Lung (tissue), 12 donors: Measurements from ENCODE around the gene LDB3. TPM values are rescaled to one million over a fixed set of nuclear protein-coding genes. Genes with fewer than 3 reads are reported as not detected.
A peak's percentile ranks its signal among the peaks of the same experiment; 100 is the strongest.

Experiments
- ATAC-seq: fragments of 200-7000 bp; cut with Tn5 transposase; one replicate; pipeline ENCODE4 v1.9.1; 2020; ENCODE audit warnings: moderate number of reproducible peaks; ENCODE audit not compliant: insufficient read depth, low FRiP score
- DNase-seq, 3 donors: peaks; one replicate each; pipeline ENCODE4 v3.0.0-alpha.2; 2013 to 2017
- H3K27ac ChIP-seq, 2 donors: one replicate each; pipeline ENCODE4 v1.5.1; 2013; ENCODE audit warnings: mild to moderate bottlenecking in 2 of 2, moderate library complexity in 2 of 2, control low read depth in 1 of 2, inconsistent platforms in 1 of 2, low read depth in 1 of 2, low read length in 1 of 2
- H3K27me3 ChIP-seq, 3 donors: one replicate each; pipeline ENCODE4 v1.5.1; 2013; ENCODE audit warnings: low read length in 2 of 3; ENCODE audit not compliant: control insufficient read depth in 3 of 3, insufficient read depth in 3 of 3
- H3K36me3 ChIP-seq, 4 donors: one replicate each; pipeline ENCODE4 v1.5.1; 2013; ENCODE audit warnings: low read length in 4 of 4, mild to moderate bottlenecking in 1 of 4, moderate library complexity in 1 of 4; ENCODE audit not compliant: control insufficient read depth in 4 of 4, insufficient read depth in 4 of 4
- H3K4me1 ChIP-seq, 5 donors: one replicate each; pipeline ENCODE4 v1.5.1; 2013; ENCODE audit warnings: low read length in 5 of 5, mild to moderate bottlenecking in 2 of 5, moderate library complexity in 1 of 5; ENCODE audit not compliant: control insufficient read depth in 5 of 5, insufficient read depth in 5 of 5
- H3K4me3 ChIP-seq: one replicate; pipeline ENCODE4 v1.5.1; 2013; ENCODE audit warnings: mild to moderate bottlenecking, control low read depth, moderate library complexity
- H3K9ac ChIP-seq, 2 donors: one replicate each; pipeline ENCODE4 v1.5.1; 2013; ENCODE audit warnings: low read length in 2 of 2, control low read depth in 1 of 2; ENCODE audit not compliant: insufficient read depth in 1 of 2
- H3K9me3 ChIP-seq, 4 donors: one replicate each; pipeline ENCODE4 v1.5.1; 2013; ENCODE audit warnings: low read length in 3 of 4, mild to moderate bottlenecking in 1 of 4, moderate library complexity in 1 of 4; ENCODE audit not compliant: control insufficient read depth in 4 of 4, insufficient read depth in 3 of 4
- WGBS, 2 donors: extraction: QIAGEN DNeasy Blood & Tissue Kit; methylation state at CpG; one replicate each; pipeline ENCODE4 v1.1.7; 2013; 5-methylcytosine and 5-hydroxymethylcytosine counted together
- polyA plus RNA-seq, 2 donors: library from polyadenylated mRNA; stranded (reverse); fragments of 200-250 nt; gene quantifications; one replicate each; pipeline ENCODE4 v1.2.1, GENCODE V29; 2013
- total RNA-seq, 2 donors: library from RNA; depleted of rRNA in 1 of 2; stranded (reverse); fragments of >200 nt in 1 of 2; gene quantifications; one replicate each; pipeline ENCODE4 v1.2.1, GENCODE V29; 2014 to 2021
- TF ChIP-seq, protein P1 (sequence below): IDR thresholded peaks from 2 replicates; pipeline ENCODE4 v1.5.1; 2012; ENCODE audit warnings: mild to moderate bottlenecking; ENCODE audit errors: control extremely low read depth, extremely low read depth
- donor health status: control.
- donor health status: control.
- donor health status: Bipolar disorder and iron deficiency.
- donor health status: healthy.
- donor health status: DM: yes; HTN: yes; CAD: no.

Gene LDB3
- total and polyA plus RNA-seq, 4 donors, result 0.37 to 3.2 (median 1.5) TPM

DNA sequence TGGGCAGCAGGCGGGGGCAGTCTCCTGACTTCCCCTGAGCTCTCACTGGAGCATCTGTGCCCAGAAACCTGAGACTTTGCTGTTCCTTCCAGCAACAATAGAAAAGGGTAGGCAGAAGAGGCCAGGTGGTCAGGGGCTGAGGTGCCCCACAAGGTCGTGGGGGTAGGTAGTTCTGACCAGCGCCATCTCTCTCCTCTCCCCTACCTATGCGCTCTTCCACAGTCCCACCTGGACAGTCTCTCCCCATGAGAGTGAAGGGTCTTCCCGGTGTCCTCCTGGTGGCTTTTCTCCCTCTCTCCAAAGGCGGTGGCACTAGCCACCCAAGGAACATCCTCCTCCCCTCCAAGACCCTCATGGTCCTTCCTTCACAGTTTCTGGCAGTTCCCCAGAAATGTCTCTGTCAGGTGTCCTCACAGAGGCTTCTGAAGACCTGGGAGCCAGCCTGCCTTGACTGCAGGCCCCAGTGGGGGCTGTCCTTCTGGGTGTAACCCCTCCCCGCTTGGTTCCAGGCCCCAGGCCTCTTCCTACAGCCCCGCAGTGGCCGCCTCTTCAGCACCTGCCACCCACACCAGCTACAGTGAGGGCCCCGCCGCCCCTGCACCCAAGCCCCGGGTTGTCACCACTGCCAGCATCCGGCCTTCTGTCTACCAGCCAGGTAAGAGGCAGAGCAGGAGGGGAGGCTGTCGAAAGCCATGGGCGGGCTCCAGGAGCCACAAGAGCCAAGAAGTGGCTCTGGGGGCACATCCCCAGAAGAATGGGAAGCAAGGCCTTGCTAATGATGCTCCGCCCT lies 41.3 kb downstream of the LDB3 start:
- Histone ChIP-seq H3K4me3 (no peak overlapping the region), H3K27me3 (no peaks in the 10 kb centered on the region), H3K4me1 (peaks cover 0 to 12% (median 4%) of the 10 kb centered on the region in 5 donors), H3K27ac (no peak overlapping the region), H3K9me3 (no peaks in the 10 kb centered on the region), H3K9ac (no peak overlapping the region), H3K36me3 (peaks cover 0 to 3% (median 0%) of the 10 kb centered on the region in 4 donors)
- ATAC-seq (no peak), DNase-seq (no peak)
- 93 to 96% methylated on average over 16 of the region's 16 CpGs for WGBS, 2 donors
- TF ChIP-seq, protein P1, sequence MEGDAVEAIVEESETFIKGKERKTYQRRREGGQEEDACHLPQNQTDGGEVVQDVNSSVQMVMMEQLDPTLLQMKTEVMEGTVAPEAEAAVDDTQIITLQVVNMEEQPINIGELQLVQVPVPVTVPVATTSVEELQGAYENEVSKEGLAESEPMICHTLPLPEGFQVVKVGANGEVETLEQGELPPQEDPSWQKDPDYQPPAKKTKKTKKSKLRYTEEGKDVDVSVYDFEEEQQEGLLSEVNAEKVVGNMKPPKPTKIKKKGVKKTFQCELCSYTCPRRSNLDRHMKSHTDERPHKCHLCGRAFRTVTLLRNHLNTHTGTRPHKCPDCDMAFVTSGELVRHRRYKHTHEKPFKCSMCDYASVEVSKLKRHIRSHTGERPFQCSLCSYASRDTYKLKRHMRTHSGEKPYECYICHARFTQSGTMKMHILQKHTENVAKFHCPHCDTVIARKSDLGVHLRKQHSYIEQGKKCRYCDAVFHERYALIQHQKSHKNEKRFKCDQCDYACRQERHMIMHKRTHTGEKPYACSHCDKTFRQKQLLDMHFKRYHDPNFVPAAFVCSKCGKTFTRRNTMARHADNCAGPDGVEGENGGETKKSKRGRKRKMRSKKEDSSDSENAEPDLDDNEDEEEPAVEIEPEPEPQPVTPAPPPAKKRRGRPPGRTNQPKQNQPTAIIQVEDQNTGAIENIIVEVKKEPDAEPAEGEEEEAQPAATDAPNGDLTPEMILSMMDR, result no peak

DNA sequence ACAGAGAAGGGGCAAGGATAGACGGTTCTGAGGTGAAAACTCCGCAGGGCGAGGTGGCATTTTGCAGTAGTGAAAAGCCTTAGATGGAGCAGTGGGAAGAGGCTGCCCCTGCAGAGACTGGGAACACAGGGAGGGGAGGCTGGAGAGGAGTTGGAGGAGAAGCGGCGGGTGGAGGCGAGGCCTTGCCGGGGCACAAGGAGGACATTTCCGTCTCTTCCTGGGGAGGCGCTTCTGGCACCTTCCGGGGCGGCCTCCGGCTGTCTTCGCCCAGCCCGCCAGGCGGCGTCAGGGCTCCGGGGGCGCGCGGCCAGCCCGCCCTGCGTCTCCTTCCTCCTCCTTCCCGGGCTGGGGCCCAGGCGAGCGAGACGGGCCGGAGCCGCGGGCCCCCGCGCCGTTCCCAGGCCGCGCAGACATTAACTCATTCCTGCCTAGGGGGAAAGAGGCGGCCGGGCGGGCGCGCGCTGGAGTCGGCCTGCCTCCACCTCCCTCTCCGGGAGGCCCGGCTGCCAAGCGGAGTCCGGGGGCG lies 42.7 kb downstream of the LDB3 start:
- 4 to 7% methylated on average over 35 to 46 of the region's 46 CpGs for WGBS, 2 donors

GRCh38 chr10:86711513-86712316 lies 43.4 kb downstream of the LDB3 start:
- Histone ChIP-seq H3K9ac (peak overlapping the region; percentile 68 to 74), H3K27ac (peak overlapping the region; percentile 93 to 95), H3K27me3 (no peaks in the 10 kb centered on the region), H3K4me3 (peak overlapping the region; percentile 50), H3K9me3 (no peaks in the 10 kb centered on the region), H3K36me3 (no peaks in the 10 kb centered on the region), H3K4me1 (peaks cover 0 to 15% (median 4%) of the 10 kb centered on the region in 5 donors)
- TF ChIP-seq, protein P1, result no peak
- ATAC-seq, result peak; percentile 36
- DNase-seq, result peak; percentile 68 to 78 (median 74)
- 1% methylated on average over 67 to 82 of the region's 82 CpGs for WGBS, 2 donors

More for the DNA sequence above, 42.7 kb downstream of the LDB3 start:
- peak; percentile 95 to 97 (median 96) for DNase-seq
- Histone ChIP-seq H3K36me3 (peaks cover 0 to 3% (median 0%) of the 10 kb centered on the region in 4 donors), H3K9me3 (no peaks in the 10 kb centered on the region), H3K27me3 (no peaks in the 10 kb centered on the region), H3K4me3 (peak overlapping the region; percentile 50), H3K27ac (peak overlapping the region; percentile 93 to 95), H3K4me1 (peaks cover 0 to 15% (median 4%) of the 10 kb centered on the region in 5 donors), H3K9ac (peak overlapping the region; percentile 60 to 68)
- TF ChIP-seq, protein P1, result peak; percentile 67
- peak; percentile 96 for ATAC-seq
